Measurements from ENCODE around the gene ZNF182. TPM values are rescaled to one million over a fixed set of nuclear protein-coding genes. Genes with fewer than 3 reads are reported as not detected.
"Not testable (repeated sequence)": the region's sequence is repeated elsewhere in the genome, so short reads cannot be mapped to it uniquely, and the experiment has no call there.

The ZNF182 gene
- polyA plus RNA-seq, 3 donors = 0.24 to 2.7 (median 0.99) TPM

GRCh38 chrX:48035891-48036290 lies 32.1 kb upstream of the ZNF182 start:
- no peaks in the 10 kb centered on the region for H3K36me3 Mint-ChIP-seq
- no peak overlapping the region for H3K4me2 ChIP-seq (replicated peaks; ENCODE audit: extremely low read depth, low read length, poor library complexity, severe bottlenecking)

GRCh38 chrX:48030641-48031173 lies 26.9 kb upstream of the ZNF182 start:
- H3K36me3 ChIP-seq (replicated peaks in 1 of 2; ENCODE audit: control insufficient read depth in 1 of 2, insufficient read depth in 2 of 2, low read length in 2 of 2); H3K27me3 Mint-ChIP-seq (ENCODE audit: low read depth in 3 of 3); H3K27me3 ChIP-seq (ENCODE audit: control insufficient read depth in 2 of 2, insufficient read depth in 2 of 2, low read length in 2 of 2); H3K36me3 Mint-ChIP-seq; DNase-seq; H4K20me1 ChIP-seq (ENCODE audit: insufficient read depth, low read length); H3K27ac Mint-ChIP-seq; H3K4me3 Mint-ChIP-seq; H3K4me1 ChIP-seq (ENCODE audit: control insufficient read depth in 1 of 2, insufficient read depth in 2 of 2, low read length in 2 of 2); H3K79me2 ChIP-seq (ENCODE audit: insufficient read depth, low read length); H3K4me3 ChIP-seq (replicated peaks in 1 of 3; ENCODE audit: low read depth in 2 of 3, low read length in 3 of 3); intact Hi-C loops (cut with micrococcal nuclease); H3K9me3 Mint-ChIP-seq; H3K9ac ChIP-seq (ENCODE audit: insufficient read depth, low read length, poor library complexity, severe bottlenecking); H3K27ac ChIP-seq (ENCODE audit: low read depth in 1 of 2, low read length in 2 of 2); H3K4me2 ChIP-seq (replicated peaks; ENCODE audit: extremely low read depth, low read length, poor library complexity, severe bottlenecking); H2AFZ ChIP-seq (ENCODE audit: insufficient read depth, low read depth, low read length, poor library complexity, severe bottlenecking); H3K9me3 ChIP-seq (replicated peaks in 1 of 2; ENCODE audit: control insufficient read depth in 1 of 2, insufficient read depth in 1 of 2, low read length in 2 of 2); H3K4me1 Mint-ChIP-seq: not testable (repeated sequence)
- WGBS (ENCODE audit: insufficient coverage) = 100% methylated on average over 1 of the region's 10 CpGs

More at GRCh38 chrX:48035891-48036290, 32.1 kb upstream of the ZNF182 start:
- H3K9me3 Mint-ChIP-seq = peaks cover 0 to 5% (median 0%) of the 10 kb centered on the region in 7 donors
- H3K4me3 ChIP-seq (replicated peaks in 1 of 3; ENCODE audit: low read depth in 2 of 3, low read length in 3 of 3) = no peak overlapping the region
- no peak for TF ChIP-seq CTCF (IDR thresholded peaks at IDR 0.05)
- H3K79me2 ChIP-seq (ENCODE audit: insufficient read depth, low read length) = no peaks in the 10 kb centered on the region
- H2AFZ ChIP-seq (ENCODE audit: insufficient read depth, low read depth, low read length, poor library complexity, severe bottlenecking) = no peak overlapping the region
- DNase-seq = no peak
- no peak overlapping the region for H3K4me3 Mint-ChIP-seq
- WGBS (ENCODE audit: insufficient coverage) = 86% methylated on average over 1 of the region's 4 CpGs
- H4K20me1 ChIP-seq (ENCODE audit: insufficient read depth, low read length) = no peaks in the 10 kb centered on the region
- H3K9ac ChIP-seq (ENCODE audit: insufficient read depth, low read length, poor library complexity, severe bottlenecking) = no peak overlapping the region
- no peaks in the 10 kb centered on the region for H3K36me3 ChIP-seq (replicated peaks in 1 of 2; ENCODE audit: control insufficient read depth in 1 of 2, insufficient read depth in 2 of 2, low read length in 2 of 2)
- intact Hi-C loops (cut with micrococcal nuclease) = no loop called here
- no peaks in the 10 kb centered on the region for H3K9me3 ChIP-seq (replicated peaks in 1 of 2; ENCODE audit: control insufficient read depth in 1 of 2, insufficient read depth in 1 of 2, low read length in 2 of 2)
- H3K27ac ChIP-seq (ENCODE audit: low read depth in 1 of 2, low read length in 2 of 2) = no peak overlapping the region
- no peaks in the 10 kb centered on the region for H3K4me1 ChIP-seq (ENCODE audit: control insufficient read depth in 1 of 2, insufficient read depth in 2 of 2, low read length in 2 of 2)
- no peak overlapping the region for H3K27ac Mint-ChIP-seq
- H3K27me3 ChIP-seq (ENCODE audit: control insufficient read depth in 2 of 2, insufficient read depth in 2 of 2, low read length in 2 of 2) = no peaks in the 10 kb centered on the region
- H3K4me1 Mint-ChIP-seq = peaks cover 2% of the 10 kb centered on the region
- H3K27me3 Mint-ChIP-seq (ENCODE audit: low read depth in 3 of 3) = peaks cover 0 to 4% (median 1%) of the 10 kb centered on the region in 3 donors

All from CD14-positive monocyte (primary cell).